ENCODE data around the gene TSPAN11. TPM values are rescaled to one million over a fixed set of nuclear protein-coding genes. Genes with fewer than 3 reads are reported as not detected.

Gene TSPAN11
- total RNA-seq, 1 experiment from 2014 or later = 4.6 TPM

DNA sequence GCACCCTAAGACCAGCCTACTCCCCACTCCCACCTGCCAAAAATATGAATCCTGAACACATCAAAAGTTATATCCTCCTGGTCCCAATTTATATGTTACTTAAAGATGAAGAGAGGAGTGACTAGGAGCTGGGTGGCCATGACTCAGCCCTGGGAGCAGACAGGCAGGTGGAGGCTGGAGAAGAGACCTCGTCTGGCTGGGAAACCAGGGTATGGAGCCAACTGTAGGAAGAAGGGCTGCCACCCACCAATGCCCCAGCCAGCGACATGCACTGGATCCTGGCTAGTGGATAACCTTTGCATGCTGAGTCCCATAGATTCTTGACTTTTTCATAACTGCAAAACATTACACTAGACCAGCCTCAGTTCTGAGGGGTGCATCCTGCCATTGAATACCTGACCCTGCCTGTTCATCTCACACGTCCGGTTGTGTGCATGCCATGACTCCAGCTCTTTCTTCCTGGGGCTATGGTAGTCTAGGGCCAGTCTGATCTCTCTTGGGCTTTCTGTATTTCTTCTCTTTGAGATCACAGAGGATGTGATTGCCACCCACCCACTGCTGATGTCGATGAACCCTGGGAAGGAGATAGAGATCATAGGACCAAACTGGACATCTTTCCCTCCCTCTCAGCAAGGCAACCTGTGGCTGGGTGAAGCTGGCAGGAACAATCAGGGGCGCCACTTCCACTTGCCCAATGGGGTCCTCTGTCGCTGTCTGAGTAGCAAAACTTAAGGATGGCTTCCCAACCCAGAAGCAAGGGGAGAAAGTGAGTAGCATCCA, 77.5 kb downstream of the TSPAN11 start (continued):
- TF ChIP-seq CTCF (IDR thresholded peaks at IDR 0.05) = no peak
- TF ChIP-seq, protein P1, sequence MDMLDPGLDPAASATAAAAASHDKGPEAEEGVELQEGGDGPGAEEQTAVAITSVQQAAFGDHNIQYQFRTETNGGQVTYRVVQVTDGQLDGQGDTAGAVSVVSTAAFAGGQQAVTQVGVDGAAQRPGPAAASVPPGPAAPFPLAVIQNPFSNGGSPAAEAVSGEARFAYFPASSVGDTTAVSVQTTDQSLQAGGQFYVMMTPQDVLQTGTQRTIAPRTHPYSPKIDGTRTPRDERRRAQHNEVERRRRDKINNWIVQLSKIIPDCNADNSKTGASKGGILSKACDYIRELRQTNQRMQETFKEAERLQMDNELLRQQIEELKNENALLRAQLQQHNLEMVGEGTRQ (CRISPR knock-in tag; IDR thresholded peaks at IDR 0.05) = no peak

DNA sequence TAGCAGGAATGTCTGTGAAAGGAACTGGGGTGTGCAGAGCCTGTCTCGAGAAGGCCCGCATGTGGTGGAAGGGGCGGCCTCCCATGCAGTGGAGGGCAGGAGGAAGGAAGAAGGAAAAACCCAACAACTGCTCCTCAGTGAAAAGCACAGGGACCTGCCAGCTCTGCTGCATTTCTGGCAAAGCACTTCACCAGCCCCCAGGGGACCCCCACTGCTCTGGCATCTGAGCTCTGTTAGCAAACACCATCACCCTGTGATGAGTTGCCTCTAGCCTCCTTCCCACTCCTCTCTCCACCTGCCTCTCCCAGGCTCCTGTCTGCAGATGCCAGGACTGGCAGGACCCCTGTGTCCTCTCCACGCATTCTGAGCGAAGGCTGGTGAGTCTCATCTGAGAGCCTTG, 78.1 kb downstream of the TSPAN11 start:
- H3K27me3 Mint-ChIP-seq (ENCODE audit: low read depth) = no peaks in the 10 kb centered on the region; the same call in 1 of the 2 replicates
- ChIA-PET CTCF (interaction anchor here (1.3 kb wide), 1 partner anchor 18 kb away, joined by 4 read pairs; no protein-coding TSS in a partner anchor), POLR2A (no interaction called here)
- peaks cover 3% of the 10 kb centered on the region for H3K4me1 Mint-ChIP-seq
- H3K36me3 Mint-ChIP-seq = no peaks in the 10 kb centered on the region
- no peaks in the 10 kb centered on the region for H3K9me3 Mint-ChIP-seq
- no peak overlapping the region for H3K4me3 Mint-ChIP-seq
- DNase-seq (ENCODE audit: low spot score) (peak; percentile 22), ATAC-seq (peak; percentile 46; the same call in 1 of the 2 replicates)
- no peak overlapping the region for H3K27ac Mint-ChIP-seq
- no peak for TF ChIP-seq RORB (CRISPR knock-in tag; IDR thresholded peaks at IDR 0.05)
- no peak for TF ChIP-seq ZNF532 (CRISPR knock-in tag; IDR thresholded peaks at IDR 0.05; ENCODE audit: borderline replicate concordance)
- TF ChIP-seq ZMAT4 (CRISPR knock-in tag; IDR thresholded peaks at IDR 0.05) = no peak
- no peak for TF ChIP-seq ZNF416 (CRISPR knock-in tag; IDR thresholded peaks at IDR 0.05)
- no peak for TF ChIP-seq NFATC4 (CRISPR knock-in tag; IDR thresholded peaks at IDR 0.05)
- no peak for TF ChIP-seq CREM (CRISPR knock-in tag; IDR thresholded peaks at IDR 0.05)
- TF ChIP-seq, protein P2, sequence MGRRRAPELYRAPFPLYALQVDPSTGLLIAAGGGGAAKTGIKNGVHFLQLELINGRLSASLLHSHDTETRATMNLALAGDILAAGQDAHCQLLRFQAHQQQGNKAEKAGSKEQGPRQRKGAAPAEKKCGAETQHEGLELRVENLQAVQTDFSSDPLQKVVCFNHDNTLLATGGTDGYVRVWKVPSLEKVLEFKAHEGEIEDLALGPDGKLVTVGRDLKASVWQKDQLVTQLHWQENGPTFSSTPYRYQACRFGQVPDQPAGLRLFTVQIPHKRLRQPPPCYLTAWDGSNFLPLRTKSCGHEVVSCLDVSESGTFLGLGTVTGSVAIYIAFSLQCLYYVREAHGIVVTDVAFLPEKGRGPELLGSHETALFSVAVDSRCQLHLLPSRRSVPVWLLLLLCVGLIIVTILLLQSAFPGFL (CRISPR knock-in tag; IDR thresholded peaks at IDR 0.05; ENCODE audit: borderline replicate concordance) = no peak
- TF ChIP-seq ATF3 (CRISPR knock-in tag; conservative IDR thresholded peaks at IDR 0.05) = no peak
- TF ChIP-seq FOXJ3 (CRISPR knock-in tag; IDR thresholded peaks at IDR 0.05; ENCODE audit: borderline replicate concordance) = no peak
- no peak for TF ChIP-seq ATF6 (CRISPR knock-in tag; IDR thresholded peaks at IDR 0.05)
- TF ChIP-seq GABPB1 (CRISPR knock-in tag; IDR thresholded peaks at IDR 0.05) = no peak
- TF ChIP-seq ZNF138 (CRISPR knock-in tag; conservative IDR thresholded peaks at IDR 0.05) = no peak
